ENCODE results near the gene TMEM254. TPM values are rescaled to one million over a fixed set of nuclear protein-coding genes. Genes with fewer than 3 reads are reported as not detected.

Gene TMEM254
- total and polyA plus RNA-seq, 9 of the 15 experiments (the other 6 are each of a cell fraction or from before 2014, with no cell fraction given) = 0.59 to 4.7 (median 1.9) TPM

DNA sequence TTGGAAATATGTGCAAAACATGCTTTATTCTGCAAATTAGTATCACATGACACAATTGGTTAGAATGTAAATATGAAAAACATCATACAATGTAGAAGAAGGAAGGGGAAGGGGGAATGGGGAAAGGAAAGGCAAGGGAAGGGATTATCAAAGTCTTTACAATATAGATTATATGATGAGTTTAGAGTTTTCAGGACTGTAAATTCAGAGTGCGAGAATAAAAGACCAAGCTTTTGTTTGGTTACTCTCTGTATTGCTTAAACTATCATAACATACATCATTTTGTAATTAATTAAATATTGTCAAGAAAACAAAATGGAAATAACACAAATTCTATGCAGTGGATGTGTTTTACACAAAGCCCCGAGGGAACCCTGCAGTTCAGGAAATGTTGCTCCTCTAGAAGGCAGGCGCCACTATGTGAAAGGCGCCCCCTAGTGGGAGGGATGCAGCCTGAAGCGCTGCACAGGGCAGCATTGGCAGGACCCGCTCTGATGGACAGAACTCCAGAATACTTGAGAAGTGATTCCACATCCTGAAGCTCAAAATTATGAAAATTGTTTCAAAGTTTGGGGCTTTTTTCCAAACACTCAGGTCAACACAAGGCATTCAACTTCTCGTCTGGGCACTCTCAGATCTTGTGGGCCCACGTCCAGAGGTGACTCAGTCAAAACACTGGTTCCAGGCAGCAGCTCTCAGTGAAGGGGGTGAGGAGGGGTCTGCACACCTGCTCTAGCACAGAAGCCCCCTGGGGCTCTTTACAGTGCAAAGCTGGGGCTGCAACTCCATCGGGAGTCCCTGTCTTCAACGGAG, 31.6 kb upstream of the TMEM254 start (continued):
- TF ChIP-seq, protein P1, sequence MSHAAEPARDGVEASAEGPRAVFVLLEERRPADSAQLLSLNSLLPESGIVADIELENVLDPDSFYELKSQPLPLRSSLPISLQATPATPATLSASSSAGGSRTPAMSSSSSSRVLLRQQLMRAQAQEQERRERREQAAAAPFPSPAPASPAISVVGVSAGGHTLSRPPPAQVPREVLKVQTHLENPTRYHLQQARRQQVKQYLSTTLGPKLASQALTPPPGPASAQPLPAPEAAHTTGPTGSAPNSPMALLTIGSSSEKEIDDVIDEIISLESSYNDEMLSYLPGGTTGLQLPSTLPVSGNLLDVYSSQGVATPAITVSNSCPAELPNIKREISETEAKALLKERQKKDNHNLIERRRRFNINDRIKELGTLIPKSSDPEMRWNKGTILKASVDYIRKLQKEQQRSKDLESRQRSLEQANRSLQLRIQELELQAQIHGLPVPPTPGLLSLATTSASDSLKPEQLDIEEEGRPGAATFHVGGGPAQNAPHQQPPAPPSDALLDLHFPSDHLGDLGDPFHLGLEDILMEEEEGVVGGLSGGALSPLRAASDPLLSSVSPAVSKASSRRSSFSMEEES (CRISPR knock-in tag; IDR thresholded peaks at IDR 0.05) = peak; percentile 62
- TF ChIP-seq PCBP2 (IDR thresholded peaks at IDR 0.05; ENCODE audit: low read depth, low read length, poor library complexity, severe bottlenecking) (peak; percentile 57), SNRNP70 (optimal IDR thresholded peaks at IDR 0.05; ENCODE audit: low read depth, low read length) (no peak), TEAD1 (CRISPR knock-in tag; IDR thresholded peaks at IDR 0.05) (peak; percentile 80 to 88; a peak in 2 of 4 replicates), RAD51 (IDR thresholded peaks at IDR 0.05; ENCODE audit: borderline replicate concordance, low read depth) (no peak), MYBL2 (IDR thresholded peaks at IDR 0.05; ENCODE audit: low read depth) (0 out of 2 replicates have a peak, but pooled peaks have one; percentile 13), MYBL2 (CRISPR knock-in tag; IDR thresholded peaks at IDR 0.05; ENCODE audit: borderline replicate concordance) (no peak), RBM39 (optimal IDR thresholded peaks at IDR 0.05; ENCODE audit: low read depth, low read length) (no peak), EP400 (IDR thresholded peaks at IDR 0.05) (0 out of 2 replicates have a peak, but pooled peaks have one; percentile 14), NR4A1 (CRISPR knock-in tag; IDR thresholded peaks at IDR 0.05) (no peak), NR4A1 (tag; IDR thresholded peaks at IDR 0.05) (no peak), TEAD2 (tag; IDR thresholded peaks at IDR 0.05) (peak; percentile 68; the same call in 1 of the 2 replicates), CREM (IDR thresholded peaks at IDR 0.05; ENCODE audit: low read depth) (0 out of 2 replicates have a peak, but pooled peaks have one; percentile 21), YY1 (IDR thresholded peaks at IDR 0.05; ENCODE audit: borderline replicate concordance in 1 of 3, control insufficient read depth in 1 of 3, extremely low read depth in 1 of 3, insufficient read depth in 3 of 3, insufficient read length in 1 of 3, insufficient replicate concordance in 2 of 3, low read depth in 1 of 3, low read length in 2 of 3) (peak in 1 of 3 experiments; percentile 14)
- TF ChIP-seq, protein P2, sequence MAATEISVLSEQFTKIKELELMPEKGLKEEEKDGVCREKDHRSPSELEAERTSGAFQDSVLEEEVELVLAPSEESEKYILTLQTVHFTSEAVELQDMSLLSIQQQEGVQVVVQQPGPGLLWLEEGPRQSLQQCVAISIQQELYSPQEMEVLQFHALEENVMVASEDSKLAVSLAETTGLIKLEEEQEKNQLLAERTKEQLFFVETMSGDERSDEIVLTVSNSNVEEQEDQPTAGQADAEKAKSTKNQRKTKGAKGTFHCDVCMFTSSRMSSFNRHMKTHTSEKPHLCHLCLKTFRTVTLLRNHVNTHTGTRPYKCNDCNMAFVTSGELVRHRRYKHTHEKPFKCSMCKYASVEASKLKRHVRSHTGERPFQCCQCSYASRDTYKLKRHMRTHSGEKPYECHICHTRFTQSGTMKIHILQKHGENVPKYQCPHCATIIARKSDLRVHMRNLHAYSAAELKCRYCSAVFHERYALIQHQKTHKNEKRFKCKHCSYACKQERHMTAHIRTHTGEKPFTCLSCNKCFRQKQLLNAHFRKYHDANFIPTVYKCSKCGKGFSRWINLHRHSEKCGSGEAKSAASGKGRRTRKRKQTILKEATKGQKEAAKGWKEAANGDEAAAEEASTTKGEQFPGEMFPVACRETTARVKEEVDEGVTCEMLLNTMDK (IDR thresholded peaks at IDR 0.05; ENCODE audit: borderline replicate concordance, insufficient read depth, low read depth, low read length, poor library complexity, severe bottlenecking) = peak; percentile 90
- TF ChIP-seq, protein P3, sequence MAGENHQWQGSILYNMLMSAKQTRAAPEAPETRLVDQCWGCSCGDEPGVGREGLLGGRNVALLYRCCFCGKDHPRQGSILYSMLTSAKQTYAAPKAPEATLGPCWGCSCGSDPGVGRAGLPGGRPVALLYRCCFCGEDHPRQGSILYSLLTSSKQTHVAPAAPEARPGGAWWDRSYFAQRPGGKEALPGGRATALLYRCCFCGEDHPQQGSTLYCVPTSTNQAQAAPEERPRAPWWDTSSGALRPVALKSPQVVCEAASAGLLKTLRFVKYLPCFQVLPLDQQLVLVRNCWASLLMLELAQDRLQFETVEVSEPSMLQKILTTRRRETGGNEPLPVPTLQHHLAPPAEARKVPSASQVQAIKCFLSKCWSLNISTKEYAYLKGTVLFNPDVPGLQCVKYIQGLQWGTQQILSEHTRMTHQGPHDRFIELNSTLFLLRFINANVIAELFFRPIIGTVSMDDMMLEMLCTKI (IDR thresholded peaks at IDR 0.05; ENCODE audit: partially characterized antibody) = no peak
- TF ChIP-seq, protein P4, sequence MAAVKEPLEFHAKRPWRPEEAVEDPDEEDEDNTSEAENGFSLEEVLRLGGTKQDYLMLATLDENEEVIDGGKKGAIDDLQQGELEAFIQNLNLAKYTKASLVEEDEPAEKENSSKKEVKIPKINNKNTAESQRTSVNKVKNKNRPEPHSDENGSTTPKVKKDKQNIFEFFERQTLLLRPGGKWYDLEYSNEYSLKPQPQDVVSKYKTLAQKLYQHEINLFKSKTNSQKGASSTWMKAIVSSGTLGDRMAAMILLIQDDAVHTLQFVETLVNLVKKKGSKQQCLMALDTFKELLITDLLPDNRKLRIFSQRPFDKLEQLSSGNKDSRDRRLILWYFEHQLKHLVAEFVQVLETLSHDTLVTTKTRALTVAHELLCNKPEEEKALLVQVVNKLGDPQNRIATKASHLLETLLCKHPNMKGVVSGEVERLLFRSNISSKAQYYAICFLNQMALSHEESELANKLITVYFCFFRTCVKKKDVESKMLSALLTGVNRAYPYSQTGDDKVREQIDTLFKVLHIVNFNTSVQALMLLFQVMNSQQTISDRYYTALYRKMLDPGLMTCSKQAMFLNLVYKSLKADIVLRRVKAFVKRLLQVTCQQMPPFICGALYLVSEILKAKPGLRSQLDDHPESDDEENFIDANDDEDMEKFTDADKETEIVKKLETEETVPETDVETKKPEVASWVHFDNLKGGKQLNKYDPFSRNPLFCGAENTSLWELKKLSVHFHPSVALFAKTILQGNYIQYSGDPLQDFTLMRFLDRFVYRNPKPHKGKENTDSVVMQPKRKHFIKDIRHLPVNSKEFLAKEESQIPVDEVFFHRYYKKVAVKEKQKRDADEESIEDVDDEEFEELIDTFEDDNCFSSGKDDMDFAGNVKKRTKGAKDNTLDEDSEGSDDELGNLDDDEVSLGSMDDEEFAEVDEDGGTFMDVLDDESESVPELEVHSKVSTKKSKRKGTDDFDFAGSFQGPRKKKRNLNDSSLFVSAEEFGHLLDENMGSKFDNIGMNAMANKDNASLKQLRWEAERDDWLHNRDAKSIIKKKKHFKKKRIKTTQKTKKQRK (IDR thresholded peaks at IDR 0.05; ENCODE audit: borderline replicate concordance, low read depth, low read length) = no peak
